GM23338 (cell line): ENCODE measurements around the gene FN1. TPM values are rescaled to one million over a fixed set of nuclear protein-coding genes. Genes with fewer than 3 reads are reported as not detected.

Experiments
- ATAC-seq: fragments of 200-7000 bp; cut with Tn5 transposase; 3 replicates; pipeline ENCODE4 v1.9.1; 2020
- DNase-seq: peaks from one replicate; pipeline ENCODE4 v3.0.0-alpha.2; 2015; ENCODE audit warnings: low spot score
- H2AFZ ChIP-seq: fragments of 200-600 bp; sonication (generic); 2 replicates; pipeline ENCODE4 v1.8.0; 2016; ENCODE audit warnings: antibody characterized with exemption, mild to moderate bottlenecking, moderate library complexity
- H3F3A ChIP-seq: fragments of 200-600 bp; sonication (generic); replicated peaks from 2 replicates; pipeline ENCODE4 v1.8.0; 2017; ENCODE audit warnings: antibody characterized with exemption, mixed run types, low read depth
- H3K27ac ChIP-seq: fragments of 200-600 bp; sonication (generic); 2 replicates; pipeline ENCODE4 v1.6.1; 2016; ENCODE audit warnings: low read depth
- H3K27me3 ChIP-seq: fragments of 200-600 bp; sonication (generic); 2 replicates; pipeline ENCODE4 v1.8.0; 2016; ENCODE audit warnings: mild to moderate bottlenecking, mixed run types, moderate library complexity; ENCODE audit not compliant: insufficient read depth
- H3K36me3 ChIP-seq: fragments of 200-600 bp; sonication (generic); 2 replicates; pipeline ENCODE4 v1.8.0; 2016; ENCODE audit warnings: mild to moderate bottlenecking; ENCODE audit not compliant: insufficient read depth
- H3K4me1 ChIP-seq: fragments of 200-600 bp; sonication (generic); 2 replicates; pipeline ENCODE4 v1.8.0; 2016; ENCODE audit warnings: mild to moderate bottlenecking, moderate library complexity; ENCODE audit not compliant: insufficient read depth
- H3K4me2 ChIP-seq: fragments of 200-600 bp; sonication (generic); 2 replicates; pipeline ENCODE4 v1.7.1; 2017; ENCODE audit warnings: mixed run types
- H3K4me3 ChIP-seq: fragments of 200-600 bp; sonication (generic); 2 replicates; pipeline ENCODE4 v1.6.1; 2016; ENCODE audit warnings: mixed run types
- H3K79me2 ChIP-seq: fragments of 200-600 bp; sonication (generic); replicated peaks from 2 replicates; pipeline ENCODE4 v1.8.0; 2017; ENCODE audit warnings: mild to moderate bottlenecking; ENCODE audit not compliant: insufficient read depth
- H3K9me2 ChIP-seq: fragments of 200-600 bp; sonication (generic); 2 replicates; pipeline ENCODE4 v1.8.0; 2017; ENCODE audit not compliant: insufficient read depth
- H4K20me1 ChIP-seq: fragments of 200-600 bp; sonication (generic); replicated peaks from 2 replicates; pipeline ENCODE4 v1.8.0; 2017; ENCODE audit warnings: mild to moderate bottlenecking; ENCODE audit not compliant: insufficient read depth
- H3K27ac Mint-ChIP-seq: 2 replicates; pipeline ENCODE4 v1.8.0; 2020; ENCODE audit warnings: inconsistent platforms, mild to moderate bottlenecking, moderate library complexity, mixed read lengths
- H3K27me3 Mint-ChIP-seq: 3 replicates; pipeline ENCODE4 v1.8.0; 2022; ENCODE audit warnings: low read depth, mild to moderate bottlenecking, moderate library complexity, mixed read lengths, inconsistent platforms; ENCODE audit not compliant: insufficient read depth, poor library complexity
- H3K36me3 Mint-ChIP-seq: 3 replicates; pipeline ENCODE4 v1.8.0; 2021; ENCODE audit warnings: low read depth, mild to moderate bottlenecking, inconsistent platforms, moderate library complexity, mixed read lengths
- H3K4me1 Mint-ChIP-seq: 3 replicates; pipeline ENCODE4 v1.8.0; 2020; ENCODE audit warnings: mild to moderate bottlenecking, inconsistent platforms, mixed read lengths
- H3K4me3 Mint-ChIP-seq: 3 replicates; pipeline ENCODE4 v1.8.0; 2021; ENCODE audit warnings: moderate library complexity, mild to moderate bottlenecking, inconsistent platforms, mixed read lengths
- H3K9me3 Mint-ChIP-seq: 3 replicates; pipeline ENCODE4 v1.8.0; 2020; ENCODE audit warnings: moderate library complexity, mild to moderate bottlenecking, inconsistent platforms, mixed read lengths
- JUNB ChIP-seq: IDR thresholded peaks from one replicate; pipeline ENCODE4 v1.6.1; 2016; ENCODE audit warnings: antibody characterized with exemption; ENCODE audit not compliant: unreplicated experiment
- NANOG ChIP-seq: IDR thresholded peaks from 2 replicates; pipeline ENCODE4 v1.6.1; 2016; ENCODE audit warnings: antibody characterized with exemption, borderline replicate concordance
- POLR2AphosphoS5 ChIP-seq: IDR thresholded peaks from 2 replicates; pipeline ENCODE4 v1.6.1; 2016; ENCODE audit warnings: antibody characterized with exemption, low read depth
- STAT1 ChIP-seq: IDR thresholded peaks from one replicate; pipeline ENCODE4 v1.6.1; 2016; ENCODE audit warnings: antibody characterized with exemption; ENCODE audit not compliant: unreplicated experiment
- ZNF114 ChIP-seq: fragments of 250-450 bp; sonication (Bioruptor Pico); IDR thresholded peaks from 2 replicates; pipeline ENCODE4 v1.5.0; 2020; ENCODE audit warnings: mild to moderate bottlenecking, moderate library complexity
- ZNF331 ChIP-seq: fragments of 250-450 bp; sonication (Bioruptor Pico); IDR thresholded peaks from 2 replicates; pipeline ENCODE4 v1.5.0; 2020; ENCODE audit warnings: low read depth, mild to moderate bottlenecking, moderate library complexity
- polyA plus RNA-seq: library from polyadenylated mRNA; unstranded; fragments of >200 nt; fragmentation: Nextera tagmentation; extraction: Ambion mirVana; gene quantifications from 2 replicates; pipeline ENCODE4 v1.2.1, GENCODE V29; 2016
- total RNA-seq: library from RNA; depleted of rRNA; stranded (reverse); fragments of >200 nt; shearing (Covaris generic); gene quantifications from 2 replicates; pipeline ENCODE4 v1.2.3, GENCODE V29; 2014
- TF ChIP-seq, protein P1 (sequence below): fragments of 250-450 bp; sonication (Bioruptor Pico); IDR thresholded peaks from 2 replicates; pipeline ENCODE4 v1.5.0; 2020; ENCODE audit warnings: mild to moderate bottlenecking, moderate library complexity

The FN1 gene
- total and polyA plus RNA-seq, 2 experiments from 2014 or later: 79.6 to 255 TPM

DNA sequence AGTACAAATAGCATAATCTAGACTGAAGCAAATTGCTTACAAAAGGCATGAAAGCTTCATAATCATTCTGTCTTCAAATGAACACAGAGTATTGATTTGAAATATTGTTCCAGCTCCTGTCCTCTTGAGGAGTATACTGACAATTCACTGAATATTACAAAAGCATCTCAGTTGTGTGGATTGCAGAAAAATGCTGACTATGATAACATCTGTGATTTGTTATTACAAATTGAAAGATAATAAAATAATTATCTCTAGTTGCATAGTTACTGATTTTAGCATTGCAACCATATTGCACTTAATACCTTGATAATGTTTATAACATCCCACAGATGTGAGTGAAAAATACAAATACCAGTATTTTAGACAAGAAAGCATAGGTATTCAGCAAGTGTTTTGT is 49.2 kb upstream of the FN1 start (continued):
- TF ChIP-seq, protein P1, sequence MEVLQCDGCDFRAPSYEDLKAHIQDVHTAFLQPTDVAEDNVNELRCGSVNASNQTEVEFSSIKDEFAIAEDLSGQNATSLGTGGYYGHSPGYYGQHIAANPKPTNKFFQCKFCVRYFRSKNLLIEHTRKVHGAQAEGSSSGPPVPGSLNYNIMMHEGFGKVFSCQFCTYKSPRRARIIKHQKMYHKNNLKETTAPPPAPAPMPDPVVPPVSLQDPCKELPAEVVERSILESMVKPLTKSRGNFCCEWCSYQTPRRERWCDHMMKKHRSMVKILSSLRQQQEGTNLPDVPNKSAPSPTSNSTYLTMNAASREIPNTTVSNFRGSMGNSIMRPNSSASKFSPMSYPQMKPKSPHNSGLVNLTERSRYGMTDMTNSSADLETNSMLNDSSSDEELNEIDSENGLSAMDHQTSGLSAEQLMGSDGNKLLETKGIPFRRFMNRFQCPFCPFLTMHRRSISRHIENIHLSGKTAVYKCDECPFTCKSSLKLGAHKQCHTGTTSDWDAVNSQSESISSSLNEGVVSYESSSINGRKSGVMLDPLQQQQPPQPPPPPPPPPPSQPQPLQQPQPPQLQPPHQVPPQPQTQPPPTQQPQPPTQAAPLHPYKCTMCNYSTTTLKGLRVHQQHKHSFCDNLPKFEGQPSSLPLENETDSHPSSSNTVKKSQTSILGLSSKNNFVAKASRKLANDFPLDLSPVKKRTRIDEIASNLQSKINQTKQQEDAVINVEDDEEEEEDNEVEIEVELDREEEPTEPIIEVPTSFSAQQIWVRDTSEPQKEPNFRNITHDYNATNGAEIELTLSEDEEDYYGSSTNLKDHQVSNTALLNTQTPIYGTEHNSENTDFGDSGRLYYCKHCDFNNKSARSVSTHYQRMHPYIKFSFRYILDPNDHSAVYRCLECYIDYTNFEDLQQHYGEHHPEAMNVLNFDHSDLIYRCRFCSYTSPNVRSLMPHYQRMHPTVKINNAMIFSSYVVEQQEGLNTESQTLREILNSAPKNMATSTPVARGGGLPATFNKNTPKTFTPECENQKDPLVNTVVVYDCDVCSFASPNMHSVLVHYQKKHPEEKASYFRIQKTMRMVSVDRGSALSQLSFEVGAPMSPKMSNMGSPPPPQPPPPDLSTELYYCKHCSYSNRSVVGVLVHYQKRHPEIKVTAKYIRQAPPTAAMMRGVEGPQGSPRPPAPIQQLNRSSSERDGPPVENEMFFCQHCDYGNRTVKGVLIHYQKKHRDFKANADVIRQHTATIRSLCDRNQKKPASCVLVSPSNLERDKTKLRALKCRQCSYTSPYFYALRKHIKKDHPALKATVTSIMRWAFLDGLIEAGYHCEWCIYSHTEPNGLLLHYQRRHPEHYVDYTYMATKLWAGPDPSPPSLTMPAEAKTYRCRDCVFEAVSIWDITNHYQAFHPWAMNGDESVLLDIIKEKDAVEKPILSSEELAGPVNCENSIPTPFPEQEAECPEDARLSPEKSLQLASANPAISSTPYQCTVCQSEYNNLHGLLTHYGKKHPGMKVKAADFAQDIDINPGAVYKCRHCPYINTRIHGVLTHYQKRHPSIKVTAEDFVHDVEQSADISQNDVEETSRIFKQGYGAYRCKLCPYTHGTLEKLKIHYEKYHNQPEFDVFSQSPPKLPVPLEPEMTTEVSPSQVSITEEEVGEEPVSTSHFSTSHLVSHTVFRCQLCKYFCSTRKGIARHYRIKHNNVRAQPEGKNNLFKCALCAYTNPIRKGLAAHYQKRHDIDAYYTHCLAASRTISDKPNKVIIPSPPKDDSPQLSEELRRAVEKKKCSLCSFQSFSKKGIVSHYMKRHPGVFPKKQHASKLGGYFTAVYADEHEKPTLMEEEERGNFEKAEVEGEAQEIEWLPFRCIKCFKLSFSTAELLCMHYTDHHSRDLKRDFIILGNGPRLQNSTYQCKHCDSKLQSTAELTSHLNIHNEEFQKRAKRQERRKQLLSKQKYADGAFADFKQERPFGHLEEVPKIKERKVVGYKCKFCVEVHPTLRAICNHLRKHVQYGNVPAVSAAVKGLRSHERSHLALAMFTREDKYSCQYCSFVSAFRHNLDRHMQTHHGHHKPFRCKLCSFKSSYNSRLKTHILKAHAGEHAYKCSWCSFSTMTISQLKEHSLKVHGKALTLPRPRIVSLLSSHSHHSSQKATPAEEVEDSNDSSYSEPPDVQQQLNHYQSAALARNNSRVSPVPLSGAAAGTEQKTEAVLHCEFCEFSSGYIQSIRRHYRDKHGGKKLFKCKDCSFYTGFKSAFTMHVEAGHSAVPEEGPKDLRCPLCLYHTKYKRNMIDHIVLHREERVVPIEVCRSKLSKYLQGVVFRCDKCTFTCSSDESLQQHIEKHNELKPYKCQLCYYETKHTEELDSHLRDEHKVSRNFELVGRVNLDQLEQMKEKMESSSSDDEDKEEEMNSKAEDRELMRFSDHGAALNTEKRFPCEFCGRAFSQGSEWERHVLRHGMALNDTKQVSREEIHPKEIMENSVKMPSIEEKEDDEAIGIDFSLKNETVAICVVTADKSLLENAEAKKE (CRISPR knock-in tag): no peak

DNA sequence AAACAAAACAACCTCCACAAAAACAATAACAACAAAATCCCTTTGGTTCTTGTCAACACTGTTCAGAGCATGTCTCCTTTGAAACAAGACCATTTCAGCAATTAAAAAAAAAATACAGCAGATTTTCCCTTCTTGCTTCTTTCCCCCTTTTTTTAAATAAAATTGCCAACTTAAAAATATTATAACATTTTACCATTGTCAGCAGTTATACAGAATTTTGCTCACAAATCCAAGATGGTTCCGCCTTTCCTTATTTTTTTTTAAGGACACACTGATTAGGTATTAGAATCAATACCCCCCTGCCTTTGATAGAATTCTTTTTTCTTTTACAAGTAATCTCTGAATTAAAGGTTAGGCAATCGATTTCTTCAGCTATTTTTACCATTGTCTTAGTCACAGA is 48.7 kb upstream of the FN1 start:
- DNase-seq (no peak), ATAC-seq (no peak)
- Histone ChIP-seq H3K36me3 (no peaks in the 10 kb centered on the region), H3K79me2 (no peaks in the 10 kb centered on the region), H2AFZ (no peak overlapping the region), H3K27ac (no peak overlapping the region), H3K4me1 (peaks cover 3% of the 10 kb centered on the region; the same call in 1 of the 2 replicates), H4K20me1 (no peaks in the 10 kb centered on the region), H3K9me2 (no peaks in the 10 kb centered on the region), H3K4me2 (no peak overlapping the region), H3F3A (no peaks in the 10 kb centered on the region), H3K27me3 (no peaks in the 10 kb centered on the region), H3K4me3 (no peak overlapping the region)
- H3K4me1 Mint-ChIP-seq: peaks cover 8% of the 10 kb centered on the region
- H3K27ac Mint-ChIP-seq: no peak overlapping the region
- no peaks in the 10 kb centered on the region for H3K9me3 Mint-ChIP-seq
- no peak overlapping the region for H3K4me3 Mint-ChIP-seq
- no peaks in the 10 kb centered on the region for H3K36me3 Mint-ChIP-seq
- H3K27me3 Mint-ChIP-seq: peaks cover 3% of the 10 kb centered on the region
- TF ChIP-seq POLR2AphosphoS5 (no peak), ZNF114 (no peak), NANOG (no peak), ZNF331 (CRISPR knock-in tag) (no peak), STAT1 (no peak), JUNB (no peak)
- TF ChIP-seq, protein P1 (CRISPR knock-in tag): no peak
